ENCODE results near the gene ACAN. TPM values are rescaled to one million over a fixed set of nuclear protein-coding genes. Genes with fewer than 3 reads are reported as not detected.

The ACAN gene
- total and polyA plus RNA-seq, 10 of the 15 experiments (the other 5 are each of a cell fraction or from before 2014, with no cell fraction given), result not detected

DNA sequence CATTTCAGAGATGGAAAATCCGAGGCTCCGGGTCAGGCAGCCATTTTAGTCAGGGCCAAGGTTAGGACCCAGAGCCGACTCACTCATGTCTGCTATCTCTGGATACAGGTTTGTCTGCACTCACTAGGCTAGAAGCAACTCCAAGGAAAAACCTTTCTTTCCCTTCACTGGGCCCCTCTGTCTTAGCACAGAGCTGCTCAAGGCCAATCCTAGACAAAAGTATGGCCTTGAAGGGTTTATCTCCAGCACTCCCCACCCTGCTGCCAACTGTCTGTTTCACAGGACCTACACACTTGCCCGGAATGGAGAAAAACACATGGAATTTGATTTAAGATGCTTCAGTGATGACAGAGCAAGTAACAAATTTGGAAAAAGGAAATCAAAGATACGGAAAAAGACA, 25.6 kb downstream of the ACAN start (continued):
- TF ChIP-seq, protein P1, sequence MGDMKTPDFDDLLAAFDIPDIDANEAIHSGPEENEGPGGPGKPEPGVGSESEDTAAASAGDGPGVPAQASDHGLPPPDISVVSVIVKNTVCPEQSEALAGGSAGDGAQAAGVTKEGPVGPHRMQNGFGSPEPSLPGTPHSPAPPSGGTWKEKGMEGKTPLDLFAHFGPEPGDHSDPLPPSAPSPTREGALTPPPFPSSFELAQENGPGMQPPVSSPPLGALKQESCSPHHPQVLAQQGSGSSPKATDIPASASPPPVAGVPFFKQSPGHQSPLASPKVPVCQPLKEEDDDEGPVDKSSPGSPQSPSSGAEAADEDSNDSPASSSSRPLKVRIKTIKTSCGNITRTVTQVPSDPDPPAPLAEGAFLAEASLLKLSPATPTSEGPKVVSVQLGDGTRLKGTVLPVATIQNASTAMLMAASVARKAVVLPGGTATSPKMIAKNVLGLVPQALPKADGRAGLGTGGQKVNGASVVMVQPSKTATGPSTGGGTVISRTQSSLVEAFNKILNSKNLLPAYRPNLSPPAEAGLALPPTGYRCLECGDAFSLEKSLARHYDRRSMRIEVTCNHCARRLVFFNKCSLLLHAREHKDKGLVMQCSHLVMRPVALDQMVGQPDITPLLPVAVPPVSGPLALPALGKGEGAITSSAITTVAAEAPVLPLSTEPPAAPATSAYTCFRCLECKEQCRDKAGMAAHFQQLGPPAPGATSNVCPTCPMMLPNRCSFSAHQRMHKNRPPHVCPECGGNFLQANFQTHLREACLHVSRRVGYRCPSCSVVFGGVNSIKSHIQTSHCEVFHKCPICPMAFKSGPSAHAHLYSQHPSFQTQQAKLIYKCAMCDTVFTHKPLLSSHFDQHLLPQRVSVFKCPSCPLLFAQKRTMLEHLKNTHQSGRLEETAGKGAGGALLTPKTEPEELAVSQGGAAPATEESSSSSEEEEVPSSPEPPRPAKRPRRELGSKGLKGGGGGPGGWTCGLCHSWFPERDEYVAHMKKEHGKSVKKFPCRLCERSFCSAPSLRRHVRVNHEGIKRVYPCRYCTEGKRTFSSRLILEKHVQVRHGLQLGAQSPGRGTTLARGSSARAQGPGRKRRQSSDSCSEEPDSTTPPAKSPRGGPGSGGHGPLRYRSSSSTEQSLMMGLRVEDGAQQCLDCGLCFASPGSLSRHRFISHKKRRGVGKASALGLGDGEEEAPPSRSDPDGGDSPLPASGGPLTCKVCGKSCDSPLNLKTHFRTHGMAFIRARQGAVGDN (IDR thresholded peaks at IDR 0.05), result no peak
- TF ChIP-seq HDAC2 (IDR thresholded peaks at IDR 0.05) (no peak), MTA2 (IDR thresholded peaks at IDR 0.05; ENCODE audit: low read depth) (no peak)
- TF ChIP-seq, protein P2, sequence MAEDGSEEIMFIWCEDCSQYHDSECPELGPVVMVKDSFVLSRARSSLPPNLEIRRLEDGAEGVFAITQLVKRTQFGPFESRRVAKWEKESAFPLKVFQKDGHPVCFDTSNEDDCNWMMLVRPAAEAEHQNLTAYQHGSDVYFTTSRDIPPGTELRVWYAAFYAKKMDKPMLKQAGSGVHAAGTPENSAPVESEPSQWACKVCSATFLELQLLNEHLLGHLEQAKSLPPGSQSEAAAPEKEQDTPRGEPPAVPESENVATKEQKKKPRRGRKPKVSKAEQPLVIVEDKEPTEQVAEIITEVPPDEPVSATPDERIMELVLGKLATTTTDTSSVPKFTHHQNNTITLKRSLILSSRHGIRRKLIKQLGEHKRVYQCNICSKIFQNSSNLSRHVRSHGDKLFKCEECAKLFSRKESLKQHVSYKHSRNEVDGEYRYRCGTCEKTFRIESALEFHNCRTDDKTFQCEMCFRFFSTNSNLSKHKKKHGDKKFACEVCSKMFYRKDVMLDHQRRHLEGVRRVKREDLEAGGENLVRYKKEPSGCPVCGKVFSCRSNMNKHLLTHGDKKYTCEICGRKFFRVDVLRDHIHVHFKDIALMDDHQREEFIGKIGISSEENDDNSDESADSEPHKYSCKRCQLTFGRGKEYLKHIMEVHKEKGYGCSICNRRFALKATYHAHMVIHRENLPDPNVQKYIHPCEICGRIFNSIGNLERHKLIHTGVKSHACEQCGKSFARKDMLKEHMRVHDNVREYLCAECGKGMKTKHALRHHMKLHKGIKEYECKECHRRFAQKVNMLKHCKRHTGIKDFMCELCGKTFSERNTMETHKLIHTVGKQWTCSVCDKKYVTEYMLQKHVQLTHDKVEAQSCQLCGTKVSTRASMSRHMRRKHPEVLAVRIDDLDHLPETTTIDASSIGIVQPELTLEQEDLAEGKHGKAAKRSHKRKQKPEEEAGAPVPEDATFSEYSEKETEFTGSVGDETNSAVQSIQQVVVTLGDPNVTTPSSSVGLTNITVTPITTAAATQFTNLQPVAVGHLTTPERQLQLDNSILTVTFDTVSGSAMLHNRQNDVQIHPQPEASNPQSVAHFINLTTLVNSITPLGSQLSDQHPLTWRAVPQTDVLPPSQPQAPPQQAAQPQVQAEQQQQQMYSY (CRISPR knock-in tag; IDR thresholded peaks at IDR 0.05), result no peak

DNA sequence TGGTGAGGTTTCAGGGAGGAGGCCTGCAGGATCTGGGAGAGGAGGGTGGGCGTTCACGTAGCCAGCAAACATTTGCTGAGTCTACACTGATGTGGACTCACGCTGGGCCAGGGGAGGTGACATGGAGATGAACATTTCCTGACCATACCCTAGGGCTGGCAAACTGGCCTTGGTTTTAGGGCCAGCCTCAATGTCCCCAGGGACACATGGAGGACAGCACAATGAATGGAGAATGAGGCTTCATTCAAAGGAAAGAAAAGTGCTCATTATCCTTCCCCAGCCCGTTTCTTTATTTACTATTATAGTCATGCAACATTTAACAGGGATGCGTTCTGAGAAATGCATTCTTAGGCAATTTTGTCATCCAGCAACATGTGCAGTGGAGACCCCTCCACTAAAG, 26.8 kb downstream of the ACAN start:
- no TSS peak for BruUV-seq (replicated peaks)
- ChIA-PET RAD21 (ENCODE audit: unreplicated experiment) (interaction anchor here (0.6 kb wide), 1 partner anchor 87 kb away, joined by 3 read pairs; no protein-coding TSS in a partner anchor), SMC1A (ENCODE audit: uncharacterized antibody, unreplicated experiment) (no interaction called here), POLR2A (no interaction called here), CTCF (no interaction called here)
- Histone ChIP-seq H3K36me3 (ENCODE audit: control insufficient read depth in 2 of 2, insufficient read depth in 2 of 2, low read length in 1 of 2) (no peaks in the 10 kb centered on the region), H3K27ac (ENCODE audit: control insufficient read depth, insufficient read depth) (no peak overlapping the region), H3K9ac (ENCODE audit: control insufficient read depth, insufficient read depth, low read length) (no peak overlapping the region), H2AFZ (ENCODE audit: control insufficient read depth, low read depth, low read length) (no peak overlapping the region), H3K27me3 (replicated peaks in 1 of 2; ENCODE audit: control insufficient read depth in 2 of 2, insufficient read depth in 2 of 2, low read length in 1 of 2) (no peaks in the 10 kb centered on the region), H3K4me2 (ENCODE audit: control insufficient read depth, insufficient read depth) (no peak overlapping the region), H4K20me1 (ENCODE audit: control insufficient read depth, insufficient read depth) (no peaks in the 10 kb centered on the region), H3K79me2 (ENCODE audit: control insufficient read depth, insufficient read depth, low read length) (no peaks in the 10 kb centered on the region), H3K9me3 (replicated peaks; ENCODE audit: control insufficient read depth, insufficient read depth, low read length) (no peaks in the 10 kb centered on the region), H3K4me3 (no peak overlapping the region), H3K4me1 (ENCODE audit: control insufficient read depth, insufficient read depth, low read length) (no peaks in the 10 kb centered on the region)
- no peak for ATAC-seq
- no peak for FAIRE-seq
- no peak for DNase-seq (ENCODE audit: low read depth, low spot score)
- TF ChIP-seq POLR2A (IDR thresholded peaks at IDR 0.05; ENCODE audit: low read depth, low read length), result no peak
- no peak for TF ChIP-seq ZNF217 (IDR thresholded peaks at IDR 0.05)
- no peak for TF ChIP-seq MYB (IDR thresholded peaks at IDR 0.05; ENCODE audit: borderline replicate concordance, low read depth, low read length)
- TF ChIP-seq, protein P3, sequence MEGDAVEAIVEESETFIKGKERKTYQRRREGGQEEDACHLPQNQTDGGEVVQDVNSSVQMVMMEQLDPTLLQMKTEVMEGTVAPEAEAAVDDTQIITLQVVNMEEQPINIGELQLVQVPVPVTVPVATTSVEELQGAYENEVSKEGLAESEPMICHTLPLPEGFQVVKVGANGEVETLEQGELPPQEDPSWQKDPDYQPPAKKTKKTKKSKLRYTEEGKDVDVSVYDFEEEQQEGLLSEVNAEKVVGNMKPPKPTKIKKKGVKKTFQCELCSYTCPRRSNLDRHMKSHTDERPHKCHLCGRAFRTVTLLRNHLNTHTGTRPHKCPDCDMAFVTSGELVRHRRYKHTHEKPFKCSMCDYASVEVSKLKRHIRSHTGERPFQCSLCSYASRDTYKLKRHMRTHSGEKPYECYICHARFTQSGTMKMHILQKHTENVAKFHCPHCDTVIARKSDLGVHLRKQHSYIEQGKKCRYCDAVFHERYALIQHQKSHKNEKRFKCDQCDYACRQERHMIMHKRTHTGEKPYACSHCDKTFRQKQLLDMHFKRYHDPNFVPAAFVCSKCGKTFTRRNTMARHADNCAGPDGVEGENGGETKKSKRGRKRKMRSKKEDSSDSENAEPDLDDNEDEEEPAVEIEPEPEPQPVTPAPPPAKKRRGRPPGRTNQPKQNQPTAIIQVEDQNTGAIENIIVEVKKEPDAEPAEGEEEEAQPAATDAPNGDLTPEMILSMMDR (IDR thresholded peaks at IDR 0.05 in 2 of 3, conservative IDR thresholded peaks at IDR 0.05 in 1 of 3; ENCODE audit: control insufficient read depth in 2 of 3, extremely low read depth in 1 of 3, insufficient read depth in 1 of 3, low read depth in 3 of 3, low read length in 3 of 3), result no peak
- no peak for TF ChIP-seq ZNF207 (IDR thresholded peaks at IDR 0.05; ENCODE audit: borderline replicate concordance)
- WGBS (ENCODE audit: insufficient coverage, insufficient replicate concordance, low lambda C conversion rate, missing lambda C conversion rate), result 26% methylated on average over 5 of the region's 5 CpGs
- intact Hi-C loops (cut with micrococcal nuclease; ENCODE audit: unreplicated experiment) (no loop called here), in situ Hi-C loops (cut with MboI) (no loop called here)

All from GM12878 (cell line).